ENCODE data around the gene RBMS2.

- no peak for TF ChIP-seq EZH2 (IDR thresholded peaks at IDR 0.05; ENCODE audit: insufficient read depth, poor library complexity, severe bottlenecking)
- no peak for TF ChIP-seq EZH2phosphoT487 (IDR thresholded peaks at IDR 0.05; ENCODE audit: insufficient read depth, low read depth)
These were observed at the start of gene RBMS2 for GRCh38 chr12:56521590-56522371.

All from GM23248 (cell line).